Mesothelial cell of epicardium (in vitro differentiated cells): ENCODE results near the gene SSX2IP. TPM values are rescaled to one million over a fixed set of nuclear protein-coding genes. Genes with fewer than 3 reads are reported as not detected.
A peak's percentile ranks its signal among the peaks of the same experiment; 100 is the strongest.
"Not testable (repeated sequence)": the region's sequence is repeated elsewhere in the genome, so short reads cannot be mapped to it uniquely, and the experiment has no call there.

Source experiments
- DNase-seq, 2 experiments: peaks; one replicate each; pipeline ENCODE4 v3.0.0; 2021; ENCODE audit warnings: low spot score in 2 of 2; ENCODE audit not compliant: unreplicated experiment in 2 of 2
- H3K27ac Mint-ChIP-seq: 2 replicates; pipeline ENCODE4 v1.8.0; 2021; ENCODE audit warnings: mixed read lengths
- H3K27me3 Mint-ChIP-seq: 2 replicates; pipeline ENCODE4 v1.8.0; 2021; ENCODE audit warnings: low read depth, mixed read lengths
- H3K36me3 Mint-ChIP-seq: 2 replicates; pipeline ENCODE4 v1.8.0; 2021; ENCODE audit warnings: mixed read lengths
- H3K4me1 Mint-ChIP-seq: 2 replicates; pipeline ENCODE4 v1.8.0; 2021; ENCODE audit warnings: mixed read lengths
- H3K4me3 Mint-ChIP-seq: 2 replicates; pipeline ENCODE4 v1.8.0; 2021; ENCODE audit warnings: mild to moderate bottlenecking, moderate library complexity, mixed read lengths
- H3K9me3 Mint-ChIP-seq: 2 replicates; pipeline ENCODE4 v1.8.0; 2021; ENCODE audit warnings: mixed read lengths
- CTCF ChIP-seq: fragments of 200-600 bp; sonication (generic); IDR thresholded peaks from one replicate; pipeline ENCODE4 v1.5.0; 2021; ENCODE audit warnings: antibody characterized with exemption; ENCODE audit not compliant: unreplicated experiment
- total RNA-seq: library from RNA; stranded (reverse); gene quantifications from 3 replicates; pipeline ENCODE4 v1.2.1, GENCODE V29; 2021

Gene SSX2IP
- total RNA-seq, 1 donor from 2014 or later, result 18.2 TPM

GRCh38 chr1:84644472-84644871 lies 45.8 kb downstream of the SSX2IP start:
- no peaks in the 10 kb centered on the region for H3K4me1 Mint-ChIP-seq
- no peak for DNase-seq
- H3K9me3 Mint-ChIP-seq, result no peaks in the 10 kb centered on the region
- no peak overlapping the region for H3K27ac Mint-ChIP-seq
- H3K36me3 Mint-ChIP-seq, result peaks cover 16% of the 10 kb centered on the region
- no peak for TF ChIP-seq CTCF
- no peak overlapping the region for H3K4me3 Mint-ChIP-seq
- no peaks in the 10 kb centered on the region for H3K27me3 Mint-ChIP-seq

GRCh38 chr1:84643183-84643582 lies 47.1 kb downstream of the SSX2IP start:
- no peak overlapping the region for H3K27ac Mint-ChIP-seq
- peaks cover 4% of the 10 kb centered on the region for H3K9me3 Mint-ChIP-seq
- no peaks in the 10 kb centered on the region for H3K4me1 Mint-ChIP-seq
- peaks cover 12% of the 10 kb centered on the region for H3K36me3 Mint-ChIP-seq
- no peak for DNase-seq
- no peaks in the 10 kb centered on the region for H3K27me3 Mint-ChIP-seq
- TF ChIP-seq CTCF, result no peak
- no peak overlapping the region for H3K4me3 Mint-ChIP-seq

- no peak for TF ChIP-seq CTCF
Measured at GRCh38 chr1:84642774-84643173, 47.5 kb downstream of the SSX2IP start.

GRCh38 chr1:84639731-84640130 lies 50.5 kb downstream of the SSX2IP start:
- not testable (repeated sequence) for H3K4me3 Mint-ChIP-seq, H3K36me3 Mint-ChIP-seq, H3K27me3 Mint-ChIP-seq, DNase-seq, H3K27ac Mint-ChIP-seq, H3K4me1 Mint-ChIP-seq
- peaks cover 12% of the 10 kb centered on the region for H3K9me3 Mint-ChIP-seq

More at GRCh38 chr1:84642774-84643173, 47.5 kb downstream of the SSX2IP start:
- Mint-ChIP-seq H3K4me1 (no peaks in the 10 kb centered on the region), H3K36me3 (peaks cover 12% of the 10 kb centered on the region), H3K27ac (no peak overlapping the region), H3K27me3 (no peaks in the 10 kb centered on the region), H3K9me3 (peaks cover 4% of the 10 kb centered on the region), H3K4me3 (no peak overlapping the region)
- DNase-seq, result no peak

GRCh38 chr1:84635429-84635828 lies 54.8 kb downstream of the SSX2IP start:
- Mint-ChIP-seq H3K27ac (no peak overlapping the region), H3K27me3 (no peaks in the 10 kb centered on the region), H3K9me3 (peaks cover 12% of the 10 kb centered on the region), H3K36me3 (no peaks in the 10 kb centered on the region), H3K4me1 (peaks cover 30% of the 10 kb centered on the region), H3K4me3 (no peak overlapping the region)
- no peak for DNase-seq
- TF ChIP-seq CTCF, result no peak

GRCh38 chr1:84634536-84635205 lies 55.6 kb downstream of the SSX2IP start:
- TF ChIP-seq CTCF, result no peak
- peaks cover 12% of the 10 kb centered on the region for H3K9me3 Mint-ChIP-seq
- H3K4me3 Mint-ChIP-seq, result no peak overlapping the region
- DNase-seq, result no peak
- peaks cover 30% of the 10 kb centered on the region for H3K4me1 Mint-ChIP-seq
- no peaks in the 10 kb centered on the region for H3K27me3 Mint-ChIP-seq
- H3K27ac Mint-ChIP-seq, result peak overlapping the region; percentile 54
- H3K36me3 Mint-ChIP-seq, result no peaks in the 10 kb centered on the region
